ENCODE data around the gene BST2. TPM values are rescaled to one million over a fixed set of nuclear protein-coding genes. Genes with fewer than 3 reads are reported as not detected.

BST2 gene
- total and polyA plus RNA-seq, 9 of the 15 experiments (the other 6 are each of a cell fraction or from before 2014, with no cell fraction given): 11.2 to 232 (median 151) TPM

DNA sequence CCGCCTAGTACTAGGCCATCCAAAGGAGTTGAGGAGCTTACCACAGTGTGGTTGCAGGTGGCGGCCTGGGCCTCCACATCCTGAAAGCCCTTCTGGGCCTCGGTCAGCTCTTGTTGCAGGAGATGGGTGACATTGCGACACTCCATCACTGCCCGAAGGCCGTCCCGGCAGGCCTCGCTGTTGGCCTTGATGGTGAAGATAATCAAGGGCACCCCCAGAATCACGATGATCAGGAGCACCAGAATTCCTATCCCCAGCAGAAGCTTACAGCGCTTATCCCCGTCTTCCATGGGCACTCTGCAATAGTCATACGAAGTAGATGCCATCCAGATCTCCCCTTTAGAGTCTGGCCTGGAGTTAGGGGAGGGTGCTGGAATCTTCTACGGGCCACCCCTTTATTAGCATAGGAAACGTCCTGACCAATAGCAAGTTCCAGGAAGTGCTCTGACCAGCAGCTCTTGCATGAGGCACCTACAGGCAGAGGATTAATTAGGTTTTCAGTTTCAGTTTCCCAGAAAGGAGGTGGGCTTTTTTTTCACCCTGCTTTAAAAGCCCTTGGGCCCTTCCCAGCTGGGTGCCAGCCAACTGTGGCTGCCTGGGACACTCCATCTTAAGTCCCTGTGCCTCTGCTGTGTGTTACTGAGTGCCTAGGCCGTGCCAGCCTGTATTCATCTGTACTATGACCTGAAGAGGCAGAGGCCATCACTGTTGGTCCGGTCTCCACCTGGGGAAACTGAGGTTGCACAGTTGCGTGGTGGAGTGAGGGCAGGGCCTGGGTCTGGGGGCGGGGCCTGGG lies at the start of gene BST2 (continued):
- TF ChIP-seq TEAD4 (IDR thresholded peaks at IDR 0.05; ENCODE audit: low read length): peak; percentile 67; the same call in 1 of the 2 replicates
- no peak for TF ChIP-seq TEAD4 (CRISPR knock-in tag; IDR thresholded peaks at IDR 0.05; ENCODE audit: borderline replicate concordance)
- TF ChIP-seq, protein P1, sequence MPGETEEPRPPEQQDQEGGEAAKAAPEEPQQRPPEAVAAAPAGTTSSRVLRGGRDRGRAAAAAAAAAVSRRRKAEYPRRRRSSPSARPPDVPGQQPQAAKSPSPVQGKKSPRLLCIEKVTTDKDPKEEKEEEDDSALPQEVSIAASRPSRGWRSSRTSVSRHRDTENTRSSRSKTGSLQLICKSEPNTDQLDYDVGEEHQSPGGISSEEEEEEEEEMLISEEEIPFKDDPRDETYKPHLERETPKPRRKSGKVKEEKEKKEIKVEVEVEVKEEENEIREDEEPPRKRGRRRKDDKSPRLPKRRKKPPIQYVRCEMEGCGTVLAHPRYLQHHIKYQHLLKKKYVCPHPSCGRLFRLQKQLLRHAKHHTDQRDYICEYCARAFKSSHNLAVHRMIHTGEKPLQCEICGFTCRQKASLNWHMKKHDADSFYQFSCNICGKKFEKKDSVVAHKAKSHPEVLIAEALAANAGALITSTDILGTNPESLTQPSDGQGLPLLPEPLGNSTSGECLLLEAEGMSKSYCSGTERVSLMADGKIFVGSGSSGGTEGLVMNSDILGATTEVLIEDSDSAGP (CRISPR knock-in tag; IDR thresholded peaks at IDR 0.05): 0 out of 2 replicates have a peak, but pooled peaks have one; percentile 18
- TF ChIP-seq, protein P2, sequence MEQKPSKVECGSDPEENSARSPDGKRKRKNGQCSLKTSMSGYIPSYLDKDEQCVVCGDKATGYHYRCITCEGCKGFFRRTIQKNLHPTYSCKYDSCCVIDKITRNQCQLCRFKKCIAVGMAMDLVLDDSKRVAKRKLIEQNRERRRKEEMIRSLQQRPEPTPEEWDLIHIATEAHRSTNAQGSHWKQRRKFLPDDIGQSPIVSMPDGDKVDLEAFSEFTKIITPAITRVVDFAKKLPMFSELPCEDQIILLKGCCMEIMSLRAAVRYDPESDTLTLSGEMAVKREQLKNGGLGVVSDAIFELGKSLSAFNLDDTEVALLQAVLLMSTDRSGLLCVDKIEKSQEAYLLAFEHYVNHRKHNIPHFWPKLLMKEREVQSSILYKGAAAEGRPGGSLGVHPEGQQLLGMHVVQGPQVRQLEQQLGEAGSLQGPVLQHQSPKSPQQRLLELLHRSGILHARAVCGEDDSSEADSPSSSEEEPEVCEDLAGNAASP (IDR thresholded peaks at IDR 0.05): no peak
- TF ChIP-seq TCF7 (IDR thresholded peaks at IDR 0.05; ENCODE audit: borderline replicate concordance): no peak
- TF ChIP-seq, protein P3, sequence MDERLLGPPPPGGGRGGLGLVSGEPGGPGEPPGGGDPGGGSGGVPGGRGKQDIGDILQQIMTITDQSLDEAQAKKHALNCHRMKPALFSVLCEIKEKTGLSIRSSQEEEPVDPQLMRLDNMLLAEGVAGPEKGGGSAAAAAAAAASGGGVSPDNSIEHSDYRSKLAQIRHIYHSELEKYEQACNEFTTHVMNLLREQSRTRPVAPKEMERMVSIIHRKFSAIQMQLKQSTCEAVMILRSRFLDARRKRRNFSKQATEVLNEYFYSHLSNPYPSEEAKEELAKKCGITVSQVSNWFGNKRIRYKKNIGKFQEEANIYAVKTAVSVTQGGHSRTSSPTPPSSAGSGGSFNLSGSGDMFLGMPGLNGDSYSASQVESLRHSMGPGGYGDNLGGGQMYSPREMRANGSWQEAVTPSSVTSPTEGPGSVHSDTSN (CRISPR knock-in tag; IDR thresholded peaks at IDR 0.05; ENCODE audit: low read depth): no peak
- TF ChIP-seq, protein P3 (tag; conservative IDR thresholded peaks at IDR 0.05; ENCODE audit: low read depth): peak; percentile 25; the same call in 1 of the 2 replicates
- no peak for TF ChIP-seq SAFB (IDR thresholded peaks at IDR 0.05; ENCODE audit: borderline replicate concordance, low read depth, low read length)
- no peak for TF ChIP-seq ZEB2 (IDR thresholded peaks at IDR 0.05)
- no peak for TF ChIP-seq RBM25 (IDR thresholded peaks at IDR 0.05; ENCODE audit: low read depth, low read length, severe bottlenecking)
- no peak for TF ChIP-seq MTA1 (IDR thresholded peaks at IDR 0.05; ENCODE audit: borderline replicate concordance)
- no peak for TF ChIP-seq NCOR1 (IDR thresholded peaks at IDR 0.05)
- TF ChIP-seq SIN3B (IDR thresholded peaks at IDR 0.05; ENCODE audit: low read depth): no peak
